ENCODE data around the gene SORCS1. TPM values are rescaled to one million over a fixed set of nuclear protein-coding genes. Genes with fewer than 3 reads are reported as not detected.

The SORCS1 gene
- total RNA-seq, 1 donor, result not detected

- TF ChIP-seq CTCF (IDR thresholded peaks at IDR 0.05; ENCODE audit: insufficient read depth, low read depth, low read length), result no peak
- no peak for DNase-seq (ENCODE audit: low read depth)
- H3K4me3 ChIP-seq (ENCODE audit: low read depth, low read length), result no peak overlapping the region
Measured at GRCh38 chr10:106987362-106987761, 177.1 kb downstream of the SORCS1 start.

GRCh38 chr10:106982268-106982667 lies 182.2 kb downstream of the SORCS1 start:
- TF ChIP-seq CTCF (IDR thresholded peaks at IDR 0.05; ENCODE audit: insufficient read depth, low read depth, low read length), result no peak

GRCh38 chr10:106981452-106982075 lies 182.9 kb downstream of the SORCS1 start:
- TF ChIP-seq CTCF (IDR thresholded peaks at IDR 0.05; ENCODE audit: insufficient read depth, low read depth, low read length), result no peak
- H3K4me3 ChIP-seq (ENCODE audit: low read depth, low read length), result no peak overlapping the region
- no peak for DNase-seq (ENCODE audit: low read depth)

More at GRCh38 chr10:106982268-106982667, 182.2 kb downstream of the SORCS1 start:
- DNase-seq (ENCODE audit: low read depth), result no peak
- H3K4me3 ChIP-seq (ENCODE audit: low read depth, low read length), result no peak overlapping the region

GRCh38 chr10:106980495-106981451 lies 183.7 kb downstream of the SORCS1 start:
- H3K4me3 ChIP-seq (ENCODE audit: low read depth, low read length), result no peak overlapping the region
- DNase-seq (ENCODE audit: low read depth), result no peak

GRCh38 chr10:106978756-106979155 lies 185.8 kb downstream of the SORCS1 start:
- no peak for DNase-seq (ENCODE audit: low read depth)
- H3K4me3 ChIP-seq (ENCODE audit: low read depth, low read length), result no peak overlapping the region
- no peak for TF ChIP-seq CTCF (IDR thresholded peaks at IDR 0.05; ENCODE audit: insufficient read depth, low read depth, low read length)

More at GRCh38 chr10:106980495-106981451, 183.7 kb downstream of the SORCS1 start:
- TF ChIP-seq CTCF (IDR thresholded peaks at IDR 0.05; ENCODE audit: insufficient read depth, low read depth, low read length), result no peak

- no peak overlapping the region for H3K4me3 ChIP-seq (ENCODE audit: low read depth, low read length)
- no peak for TF ChIP-seq CTCF (IDR thresholded peaks at IDR 0.05; ENCODE audit: insufficient read depth, low read depth, low read length)
- no peak for DNase-seq (ENCODE audit: low read depth)
Measured at GRCh38 chr10:106973716-106974115, 190.8 kb downstream of the SORCS1 start.
